H1 (cell line): ENCODE measurements around the gene ZNF91. TPM values are rescaled to one million over a fixed set of nuclear protein-coding genes. Genes with fewer than 3 reads are reported as not detected.

Source experiments
- CTCF ChIA-PET: fragments of 300-600 bp; sonication (Branson Sonifier 250); formaldehyde crosslinking; loops from one replicate; lab custom pipeline; 2021; ENCODE audit not compliant: partially characterized antibody; lab: Charles Lee
- POLR2A ChIA-PET: fragments of 300-600 bp; sonication (Branson Sonifier 250); formaldehyde crosslinking; loops from one replicate; lab custom pipeline; 2021; ENCODE audit warnings: inconsistent platforms; ENCODE audit not compliant: partially characterized antibody; lab: Charles Lee
- DNase-seq, 2 experiments: peaks; one replicate each; pipeline versions ENCODE4 v3.0.0 to v3.0.0-alpha.2; 2010 to 2022; ENCODE audit warnings: low spot score in 2 of 2, low read depth in 1 of 2, mixed read lengths in 1 of 2
- FAIRE-seq: peaks from 2 replicates; lab custom pipeline; 2011; peaks lifted over from hg19 to GRCh38; lab: Jason Lieb, UNC
- H2AFZ ChIP-seq: 2 replicates; pipeline ENCODE4 v1.8.1; 2012; ENCODE audit warnings: low read length, inconsistent platforms
- H2AK5ac ChIP-seq: 2 replicates; pipeline ENCODE4 v1.6.1; 2013; ENCODE audit warnings: low read depth, low read length
- H2BK120ac ChIP-seq: replicated peaks from 2 replicates; pipeline ENCODE3; 2013; ENCODE audit warnings: low read depth, low read length, inconsistent platforms
- H2BK12ac ChIP-seq: 2 replicates; pipeline ENCODE4 v1.6.1; 2013; ENCODE audit warnings: low read depth, low read length
- H2BK15ac ChIP-seq: 2 replicates; pipeline ENCODE4 v1.6.1; 2013; ENCODE audit warnings: low read length
- H2BK20ac ChIP-seq: 2 replicates; pipeline ENCODE4 v1.6.1; 2013; ENCODE audit warnings: low read length
- H2BK5ac ChIP-seq: 2 replicates; pipeline ENCODE4 v1.6.1; 2013; ENCODE audit warnings: low read depth, low read length
- H3K14ac ChIP-seq: 2 replicates; pipeline ENCODE4 v1.6.1; 2013; ENCODE audit warnings: inconsistent platforms; ENCODE audit not compliant: insufficient read length
- H3K18ac ChIP-seq: 2 replicates; pipeline ENCODE4 v1.6.1; 2013; ENCODE audit warnings: low read length; ENCODE audit errors: extremely low read depth
- H3K23ac ChIP-seq: 2 replicates; pipeline ENCODE4 v1.6.1; 2013; ENCODE audit warnings: inconsistent platforms; ENCODE audit not compliant: insufficient read length
- H3K23me2 ChIP-seq: 2 replicates; pipeline ENCODE4 v1.6.1; 2013; ENCODE audit warnings: low read depth, low read length
- H3K27ac ChIP-seq: 2 replicates; pipeline ENCODE4 v1.6.1; 2011; ENCODE audit warnings: low read depth, low read length, inconsistent platforms
- H3K27me3 ChIP-seq, 4 experiments: replicated peaks in 1 of 4; 1 replicate in 1 of 4; 2 replicates in 3 of 4; pipeline versions ENCODE4 v1.6.1 to v1.8.1; 2011 to 2013; ENCODE audit warnings: low read length in 3 of 4, mild to moderate bottlenecking in 3 of 4, inconsistent platforms in 2 of 4, mixed read lengths in 2 of 4, moderate library complexity in 1 of 4; ENCODE audit not compliant: control insufficient read depth in 3 of 4, insufficient read depth in 3 of 4; ENCODE audit errors: extremely low read depth in 1 of 4
- H3K36me3 ChIP-seq, 4 experiments: 2 replicates each; pipeline versions ENCODE4 v1.6.1 to v1.8.1; 2011 to 2013; ENCODE audit warnings: mild to moderate bottlenecking in 4 of 4, low read length in 3 of 4, moderate library complexity in 2 of 4, control low read depth in 1 of 4, inconsistent platforms in 1 of 4; ENCODE audit not compliant: insufficient read depth in 4 of 4, control insufficient read depth in 2 of 4
- H3K4ac ChIP-seq: replicated peaks from 2 replicates; pipeline ENCODE3; 2013; ENCODE audit warnings: low read length, low read depth, mixed read lengths, inconsistent platforms; ENCODE audit not compliant: insufficient read length
- H3K4me1 ChIP-seq, 4 experiments: replicated peaks in 1 of 4; 1 replicate in 1 of 4; 2 replicates in 3 of 4; pipeline versions ENCODE4 v1.6.1 to v1.8.1; 2011 to 2013; ENCODE audit warnings: low read length in 3 of 4, inconsistent platforms in 2 of 4, mixed read lengths in 1 of 4; ENCODE audit not compliant: insufficient read depth in 4 of 4, control insufficient read depth in 3 of 4
- H3K4me2 ChIP-seq, 2 experiments: 2 replicates each; pipeline versions ENCODE4 v1.6.1 to v1.8.1; 2011 to 2013; ENCODE audit warnings: low read depth in 2 of 2, low read length in 2 of 2, control low read depth in 1 of 2, inconsistent platforms in 1 of 2, mild to moderate bottlenecking in 1 of 2; ENCODE audit not compliant: insufficient read depth in 1 of 2
- H3K4me3 ChIP-seq, 4 experiments: fragments of 200-600, 300-600 bp in 1 of 4; sonication (generic), shearing (Covaris generic), sonication (Bioruptor Twin) in 1 of 4; 2 replicates each; pipeline versions ENCODE4 v1.5.1 to v1.8.1; 2011 to 2016; ENCODE audit warnings: low read length in 4 of 4, low read depth in 3 of 4, control low read depth in 2 of 4, inconsistent platforms in 2 of 4, mild to moderate bottlenecking in 2 of 4, mixed read lengths in 1 of 4, moderate library complexity in 1 of 4; ENCODE audit not compliant: insufficient read depth in 2 of 4; ENCODE audit errors: extremely low read depth in 1 of 4
- H3K56ac ChIP-seq: replicated peaks from 2 replicates; pipeline ENCODE3; 2013; ENCODE audit warnings: low read depth, mild to moderate bottlenecking, mixed read lengths, low read length, inconsistent platforms; ENCODE audit not compliant: insufficient read length
- H3K79me1 ChIP-seq: 2 replicates; pipeline ENCODE4 v1.6.1; 2013; ENCODE audit warnings: low read depth, low read length, control low read depth
- H3K79me2 ChIP-seq, 2 experiments: 2 replicates each; pipeline versions ENCODE4 v1.6.1 to v1.8.1; 2012 to 2013; ENCODE audit warnings: low read length in 2 of 2, mild to moderate bottlenecking in 2 of 2, inconsistent platforms in 1 of 2; ENCODE audit not compliant: insufficient read depth in 2 of 2, control insufficient read depth in 1 of 2
- H3K9ac ChIP-seq, 4 experiments: replicated peaks in 1 of 4; 1 replicate in 1 of 4; 2 replicates in 3 of 4; pipeline versions ENCODE4 v1.6.1 to v1.8.1; 2011 to 2013; ENCODE audit warnings: low read depth in 3 of 4, low read length in 3 of 4, control low read depth in 2 of 4, mild to moderate bottlenecking in 2 of 4, moderate library complexity in 2 of 4, inconsistent platforms in 1 of 4; ENCODE audit errors: extremely low read depth in 1 of 4
- H3K9me3 ChIP-seq, 2 experiments: 2 replicates each; pipeline versions ENCODE4 v1.6.1 to v1.8.1; 2012 to 2013; ENCODE audit warnings: mild to moderate bottlenecking in 2 of 2, moderate library complexity in 2 of 2, control low read depth in 1 of 2, inconsistent platforms in 1 of 2, low read depth in 1 of 2, low read length in 1 of 2, mixed read lengths in 1 of 2; ENCODE audit not compliant: insufficient read depth in 2 of 2
- H4K20me1 ChIP-seq, 2 experiments: replicated peaks in 1 of 2; 2 replicates each; pipeline versions ENCODE3 to v1.8.1; 2011 to 2013; ENCODE audit warnings: inconsistent platforms in 2 of 2, low read length in 2 of 2, mild to moderate bottlenecking in 1 of 2; ENCODE audit not compliant: insufficient read depth in 2 of 2, control insufficient read depth in 1 of 2
- H4K5ac ChIP-seq: 2 replicates; pipeline ENCODE4 v1.6.1; 2013; ENCODE audit warnings: low read length, low read depth, mixed read lengths, inconsistent platforms; ENCODE audit not compliant: insufficient read length
- H4K8ac ChIP-seq: 2 replicates; pipeline ENCODE4 v1.8.0; 2013; ENCODE audit warnings: mild to moderate bottlenecking, moderate library complexity, low read length, inconsistent platforms; ENCODE audit not compliant: insufficient read depth; ENCODE audit errors: extremely low read depth
- H4K91ac ChIP-seq: replicated peaks from 2 replicates; pipeline ENCODE3; 2013; ENCODE audit warnings: low read length, mixed read lengths, inconsistent platforms; ENCODE audit not compliant: insufficient read length
- BACH1 ChIP-seq: IDR thresholded peaks from 2 replicates; pipeline ENCODE4 v1.6.1; 2012; ENCODE audit warnings: low read length, improper control_type of control experiment
- CREB1 ChIP-seq: IDR thresholded peaks from 2 replicates; pipeline ENCODE4 v1.6.1; 2012; ENCODE audit warnings: inconsistent platforms
- WGBS, 2 experiments: shearing (Covaris generic) in 1 of 2; methylation state at CpG; one replicate each; pipeline versions ENCODE4 v1.1.6 to v1.1.7; 2013 to 2015; ENCODE audit warnings: low lambda C conversion rate in 2 of 2, mixed read lengths in 2 of 2, inconsistent platforms in 1 of 2, low coverage in 1 of 2, missing lambda C conversion rate in 1 of 2; ENCODE audit not compliant: insufficient replicate concordance in 2 of 2, insufficient coverage in 1 of 2, insufficient read length in 1 of 2; ENCODE audit errors: extremely low coverage in 1 of 2, missing lambda C conversion rate in 1 of 2; 5-methylcytosine and 5-hydroxymethylcytosine counted together
- polyA plus RNA-seq, 7 experiments: library from polyadenylated mRNA; depleted of rRNA in 3 of 7; stranded (reverse) in 5 of 7; unstranded in 2 of 7; fragments of >200 nt in 5 of 7; fragments of 200-250 nt in 2 of 7; gene quantifications; 1 replicate in 5 of 7; 2 replicates in 1 of 7; 4 replicates in 1 of 7; pipeline versions ENCODE4 v1.2.1 to v1.2.3, GENCODE V29; 2011 to 2013; ENCODE audit warnings: missing spikeins in 2 of 7, mixed read lengths in 2 of 7
- total RNA-seq: library from RNA; stranded (reverse); fragmentation: NEBNext Ultra II Directional; extraction: Animal tissue kit (Norgen Biotek cat#: 25700); gene quantifications from 2 replicates; pipeline ENCODE4 v1.2.1, GENCODE V29; 2021

The ZNF91 gene
- total and polyA plus RNA-seq, 2 of the 8 experiments (the other 6 are each of a cell fraction or from before 2014, with no cell fraction given) = 16.5 to 35.1 TPM

- Histone ChIP-seq H4K91ac (no peak overlapping the region), H3K56ac (no peak overlapping the region), H3K23ac (no peak overlapping the region), H3K9ac (no peak overlapping the region), H3K9me3 (peaks cover 51 to 60% of the 10 kb centered on the region in 2 experiments), H4K8ac (no peak overlapping the region), H3K4me2 (no peak overlapping the region), H3K27me3 (peaks cover 0 to 1% (median 0%) of the 10 kb centered on the region in 4 experiments; a peak in 1 of 7 replicates), H3K79me1 (no peaks in the 10 kb centered on the region), H3K4me1 (no peaks in the 10 kb centered on the region), H2BK12ac (no peak overlapping the region), H3K4ac (no peak overlapping the region), H2BK120ac (no peak overlapping the region), H3K79me2 (no peaks in the 10 kb centered on the region), H3K23me2 (no peaks in the 10 kb centered on the region), H4K5ac (no peak overlapping the region), H4K20me1 (no peaks in the 10 kb centered on the region), H2AK5ac (no peak overlapping the region), H3K27ac (no peak overlapping the region), H2BK20ac (no peak overlapping the region), H2BK5ac (no peak overlapping the region), H3K4me3 (no peak overlapping the region), H3K18ac (no peak overlapping the region), H2BK15ac (no peak overlapping the region), H2AFZ (no peak overlapping the region), H3K14ac (no peak overlapping the region), H3K36me3 (no peaks in the 10 kb centered on the region)
- DNase-seq (no peak), FAIRE-seq (no peak)
- TF ChIP-seq CREB1 (no peak), BACH1 (0 out of 2 replicates have a peak, but pooled peaks have one; percentile 26)
- ChIA-PET POLR2A (no interaction called here), CTCF (no interaction called here)
- WGBS, 2 experiments = 77% methylated on average over 3 of the region's 3 CpGs; no CpG with 5 or more reads in 1 of the 2 experiments
Measured at GRCh38 chr19:23304238-23304637, 91.0 kb downstream of the ZNF91 start.
